ENCODE results near the gene NCKAP5. TPM values are rescaled to one million over a fixed set of nuclear protein-coding genes. Genes with fewer than 3 reads are reported as not detected.

The NCKAP5 gene
- total RNA-seq, 1 experiment from 2014 or later: 3.2 TPM

DNA sequence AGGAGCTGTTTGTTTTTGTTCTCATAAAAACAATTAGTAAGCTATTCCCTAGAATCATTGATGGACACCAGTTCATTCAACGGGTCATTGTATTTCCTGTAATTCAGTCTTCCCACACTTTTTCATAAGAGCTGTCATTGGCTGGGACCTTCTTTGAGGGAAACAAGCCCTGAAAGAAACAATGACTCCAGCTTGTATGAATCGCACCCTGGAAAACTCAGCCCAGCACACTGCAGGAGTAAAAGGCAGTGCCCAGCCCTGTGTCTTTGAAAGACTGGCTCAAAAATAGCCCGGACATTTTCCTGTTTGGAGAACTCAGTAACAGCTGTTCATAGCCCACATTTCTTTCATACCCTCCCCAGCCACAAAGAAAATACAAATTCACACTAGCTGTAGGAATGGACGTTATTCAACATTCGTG is 81.5 kb downstream of the NCKAP5 start:
- Histone ChIP-seq H2AFZ (ENCODE audit: low read length) (no peak overlapping the region), H3K9ac (ENCODE audit: low read length) (no peak overlapping the region), H3K4me2 (ENCODE audit: low read length) (no peak overlapping the region), H4K20me1 (ENCODE audit: low read length) (no peaks in the 10 kb centered on the region), H3K9me3 (ENCODE audit: low read length) (no peaks in the 10 kb centered on the region), H3K36me3 (ENCODE audit: low read depth, low read length) (no peaks in the 10 kb centered on the region), H3K27ac (ENCODE audit: low read length) (no peak overlapping the region), H3K27me3 (ENCODE audit: low read length) (no peaks in the 10 kb centered on the region), H3K4me3 (ENCODE audit: low read length) (no peak overlapping the region), H3K4me1 (ENCODE audit: insufficient read depth, low read length) (peaks cover 5% of the 10 kb centered on the region; the same call in 1 of the 2 replicates), H3F3A (ENCODE audit: low read length, unreplicated experiment) (no peaks in the 10 kb centered on the region), H3K79me2 (ENCODE audit: low read length) (no peaks in the 10 kb centered on the region), H3K9me2 (replicated peaks; ENCODE audit: low read length) (no peaks in the 10 kb centered on the region)
- CTCF ChIA-PET: no interaction called here
- ATAC-seq: no peak
- BruUV-seq (replicated peaks): no TSS peak
- intact Hi-C loops (cut with micrococcal nuclease): no loop called here
- POLR2A ChIA-PET (ENCODE audit: unreplicated experiment): no interaction called here
- DNase-seq: no peak
- TF ChIP-seq EZH2phosphoT487 (IDR thresholded peaks at IDR 0.05; ENCODE audit: borderline replicate concordance, low read length) (no peak), EZH2 (IDR thresholded peaks at IDR 0.05; ENCODE audit: low read length, unreplicated experiment) (no peak)
- TF ChIP-seq, protein P1, sequence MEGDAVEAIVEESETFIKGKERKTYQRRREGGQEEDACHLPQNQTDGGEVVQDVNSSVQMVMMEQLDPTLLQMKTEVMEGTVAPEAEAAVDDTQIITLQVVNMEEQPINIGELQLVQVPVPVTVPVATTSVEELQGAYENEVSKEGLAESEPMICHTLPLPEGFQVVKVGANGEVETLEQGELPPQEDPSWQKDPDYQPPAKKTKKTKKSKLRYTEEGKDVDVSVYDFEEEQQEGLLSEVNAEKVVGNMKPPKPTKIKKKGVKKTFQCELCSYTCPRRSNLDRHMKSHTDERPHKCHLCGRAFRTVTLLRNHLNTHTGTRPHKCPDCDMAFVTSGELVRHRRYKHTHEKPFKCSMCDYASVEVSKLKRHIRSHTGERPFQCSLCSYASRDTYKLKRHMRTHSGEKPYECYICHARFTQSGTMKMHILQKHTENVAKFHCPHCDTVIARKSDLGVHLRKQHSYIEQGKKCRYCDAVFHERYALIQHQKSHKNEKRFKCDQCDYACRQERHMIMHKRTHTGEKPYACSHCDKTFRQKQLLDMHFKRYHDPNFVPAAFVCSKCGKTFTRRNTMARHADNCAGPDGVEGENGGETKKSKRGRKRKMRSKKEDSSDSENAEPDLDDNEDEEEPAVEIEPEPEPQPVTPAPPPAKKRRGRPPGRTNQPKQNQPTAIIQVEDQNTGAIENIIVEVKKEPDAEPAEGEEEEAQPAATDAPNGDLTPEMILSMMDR (conservative IDR thresholded peaks at IDR 0.05; ENCODE audit: low read depth, low read length): no peak

DNA sequence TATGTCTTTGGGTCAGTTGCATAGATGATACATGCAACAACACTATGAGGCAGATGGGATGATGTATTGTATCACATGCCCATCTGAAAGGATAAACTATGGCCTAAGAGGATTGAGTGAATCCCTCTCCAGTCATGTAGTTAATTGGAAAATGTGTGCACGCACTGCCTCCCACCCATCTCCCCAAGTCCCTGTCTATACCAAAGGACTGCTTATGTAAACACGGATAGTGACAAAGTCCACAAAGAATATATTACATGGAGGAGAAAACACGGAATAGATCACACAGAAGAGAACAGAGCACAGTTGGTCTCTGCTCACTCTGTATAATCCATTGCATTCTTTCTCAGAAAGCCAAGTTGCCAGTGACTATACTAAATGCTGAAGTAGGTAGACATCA is 82.4 kb downstream of the NCKAP5 start:
- CTCF ChIA-PET: no interaction called here
- intact Hi-C loops (cut with micrococcal nuclease): no loop called here
- Histone ChIP-seq H4K20me1 (ENCODE audit: low read length) (no peaks in the 10 kb centered on the region), H3K9me3 (ENCODE audit: low read length) (no peaks in the 10 kb centered on the region), H3F3A (ENCODE audit: low read length, unreplicated experiment) (no peaks in the 10 kb centered on the region), H3K27ac (ENCODE audit: low read length) (no peak overlapping the region), H3K9ac (ENCODE audit: low read length) (no peak overlapping the region), H3K4me2 (ENCODE audit: low read length) (no peak overlapping the region), H3K36me3 (ENCODE audit: low read depth, low read length) (no peaks in the 10 kb centered on the region), H3K79me2 (ENCODE audit: low read length) (no peaks in the 10 kb centered on the region), H3K4me3 (ENCODE audit: low read length) (no peak overlapping the region), H3K27me3 (ENCODE audit: low read length) (no peaks in the 10 kb centered on the region), H2AFZ (ENCODE audit: low read length) (no peak overlapping the region), H3K4me1 (ENCODE audit: insufficient read depth, low read length) (peaks cover 9% of the 10 kb centered on the region), H3K9me2 (replicated peaks; ENCODE audit: low read length) (no peaks in the 10 kb centered on the region)
- no peak for DNase-seq
- TF ChIP-seq EZH2phosphoT487 (IDR thresholded peaks at IDR 0.05; ENCODE audit: borderline replicate concordance, low read length) (no peak), EZH2 (IDR thresholded peaks at IDR 0.05; ENCODE audit: low read length, unreplicated experiment) (no peak)
- TF ChIP-seq, protein P1 (conservative IDR thresholded peaks at IDR 0.05; ENCODE audit: low read depth, low read length): no peak
- ATAC-seq: no peak
- BruUV-seq (replicated peaks): no TSS peak
- POLR2A ChIA-PET (ENCODE audit: unreplicated experiment): no interaction called here

DNA sequence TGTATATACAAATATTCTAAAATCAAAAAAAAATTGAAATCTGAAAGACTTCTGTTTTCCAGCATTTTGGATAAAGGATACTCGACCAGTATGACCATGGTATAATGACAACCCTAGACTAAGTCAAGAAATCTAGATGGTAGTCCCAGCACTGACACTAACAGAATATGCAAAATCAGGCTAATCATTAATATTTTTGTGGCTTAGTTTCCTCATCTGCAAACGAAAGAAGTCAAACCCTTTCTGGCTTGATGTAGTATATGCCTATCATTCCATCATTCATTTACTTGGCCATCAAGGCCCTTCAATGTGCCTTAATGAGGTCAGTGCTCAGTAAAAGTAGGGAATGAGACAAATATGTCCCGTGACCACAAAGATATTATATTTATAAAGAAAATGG is 83.5 kb downstream of the NCKAP5 start:
- Histone ChIP-seq H3F3A (ENCODE audit: low read length, unreplicated experiment) (no peaks in the 10 kb centered on the region), H3K27ac (ENCODE audit: low read length) (no peak overlapping the region), H3K9ac (ENCODE audit: low read length) (no peak overlapping the region), H4K20me1 (ENCODE audit: low read length) (no peaks in the 10 kb centered on the region), H3K4me2 (ENCODE audit: low read length) (no peak overlapping the region), H3K27me3 (ENCODE audit: low read length) (no peaks in the 10 kb centered on the region), H3K4me3 (ENCODE audit: low read length) (no peak overlapping the region), H3K36me3 (ENCODE audit: low read depth, low read length) (no peaks in the 10 kb centered on the region), H3K9me3 (ENCODE audit: low read length) (no peaks in the 10 kb centered on the region), H3K9me2 (replicated peaks; ENCODE audit: low read length) (no peaks in the 10 kb centered on the region), H2AFZ (ENCODE audit: low read length) (no peak overlapping the region), H3K4me1 (ENCODE audit: insufficient read depth, low read length) (peaks cover 9% of the 10 kb centered on the region), H3K79me2 (ENCODE audit: low read length) (no peaks in the 10 kb centered on the region)
- ATAC-seq: no peak
- intact Hi-C loops (cut with micrococcal nuclease): no loop called here
- CTCF ChIA-PET: no interaction called here
- TF ChIP-seq, protein P1 (conservative IDR thresholded peaks at IDR 0.05; ENCODE audit: low read depth, low read length): no peak
- TF ChIP-seq EZH2 (IDR thresholded peaks at IDR 0.05; ENCODE audit: low read length, unreplicated experiment) (no peak), EZH2phosphoT487 (IDR thresholded peaks at IDR 0.05; ENCODE audit: borderline replicate concordance, low read length) (no peak)
- no peak for DNase-seq
- POLR2A ChIA-PET (ENCODE audit: unreplicated experiment): no interaction called here
- no TSS peak for BruUV-seq (replicated peaks)

Data from PC-3 (cell line).